Neural progenitor cell (in vitro differentiated cells): ENCODE measurements around the gene PPP2R3C. TPM values are rescaled to one million over a fixed set of nuclear protein-coding genes. Genes with fewer than 3 reads are reported as not detected.

Experiments
- DNase-seq: peaks from one replicate; pipeline ENCODE4 v3.0.0-alpha.2; 2016; ENCODE audit warnings: low spot score
- H2AFZ ChIP-seq: fragments of 200-600 bp; sonication (generic); replicated peaks from 2 replicates; pipeline ENCODE4 v1.6.1; 2016; ENCODE audit warnings: antibody characterized with exemption
- H3F3A ChIP-seq: fragments of 200-600 bp; sonication (generic); 2 replicates; pipeline ENCODE4 v1.6.1; 2016; ENCODE audit warnings: antibody characterized with exemption, low read depth
- H3K27ac ChIP-seq: fragments of 200-600 bp; sonication (generic); 2 replicates; pipeline ENCODE4 v1.5.1; 2016; ENCODE audit warnings: mild to moderate bottlenecking
- H3K27me3 ChIP-seq: fragments of 200-600 bp; sonication (generic); 2 replicates; pipeline ENCODE4 v1.6.1; 2016; ENCODE audit warnings: mild to moderate bottlenecking, moderate library complexity
- H3K36me3 ChIP-seq: fragments of 200-600 bp; sonication (generic); 2 replicates; pipeline ENCODE4 v1.5.1; 2016
- H3K4me1 ChIP-seq: fragments of 200-600 bp; sonication (generic); 2 replicates; pipeline ENCODE4 v1.6.1; 2016; ENCODE audit warnings: mixed run types
- H3K4me2 ChIP-seq: fragments of 200-600 bp; sonication (generic); 2 replicates; pipeline ENCODE4 v1.6.1; 2016
- H3K4me3 ChIP-seq: fragments of 200-600 bp; sonication (generic); 2 replicates; pipeline ENCODE4 v1.5.1; 2016
- H3K79me2 ChIP-seq: fragments of 200-600 bp; sonication (generic); 2 replicates; pipeline ENCODE4 v1.6.1; 2016; ENCODE audit warnings: low read depth
- H3K9ac ChIP-seq: fragments of 200-600 bp; sonication (generic); 2 replicates; pipeline ENCODE4 v1.6.1; 2016
- H3K9me3 ChIP-seq: fragments of 200-600 bp; sonication (generic); 2 replicates; pipeline ENCODE4 v1.5.1; 2016; ENCODE audit warnings: low read depth
- H4K20me1 ChIP-seq: fragments of 200-600 bp; sonication (generic); 2 replicates; pipeline ENCODE4 v1.6.1; 2016; ENCODE audit warnings: low read depth
- H3K27ac Mint-ChIP-seq: 3 replicates; pipeline ENCODE4 v1.8.0; 2021; ENCODE audit warnings: mixed read lengths
- H3K27me3 Mint-ChIP-seq: 2 replicates; pipeline ENCODE4 v1.8.0; 2022; ENCODE audit warnings: low read depth, mild to moderate bottlenecking, inconsistent platforms, moderate library complexity, mixed read lengths; ENCODE audit not compliant: insufficient read depth
- H3K36me3 Mint-ChIP-seq: 3 replicates; pipeline ENCODE4 v1.8.0; 2021; ENCODE audit warnings: mixed read lengths
- H3K4me1 Mint-ChIP-seq: 3 replicates; pipeline ENCODE4 v1.8.0; 2021; ENCODE audit warnings: mixed read lengths
- H3K4me3 Mint-ChIP-seq: 3 replicates; pipeline ENCODE4 v1.8.0; 2021; ENCODE audit warnings: mild to moderate bottlenecking, moderate library complexity, mixed read lengths
- H3K9me3 Mint-ChIP-seq: 3 replicates; pipeline ENCODE4 v1.8.0; 2020; ENCODE audit warnings: mixed read lengths
- EZH2 ChIP-seq: fragments of 200-600 bp; sonication (generic); IDR thresholded peaks from 2 replicates; pipeline ENCODE4 v1.6.1; 2017; ENCODE audit warnings: antibody characterized with exemption, mild to moderate bottlenecking, moderate library complexity
- EZH2phosphoT487 ChIP-seq: fragments of 200-600 bp; sonication (generic); IDR thresholded peaks from 2 replicates; pipeline ENCODE4 v1.6.1; 2017; ENCODE audit warnings: antibody characterized with exemption
- total RNA-seq: library from RNA; depleted of rRNA; stranded (reverse); fragments of >200 nt; gene quantifications from 2 replicates; pipeline ENCODE4 v1.2.3, GENCODE V29; 2015; ENCODE audit warnings: low replicate concordance
- TF ChIP-seq, protein P1 (sequence below): fragments of 200-600 bp; sonication (generic); IDR thresholded peaks from 2 replicates; pipeline ENCODE4 v1.5.1; 2017; ENCODE audit warnings: antibody characterized with exemption, mild to moderate bottlenecking

The PPP2R3C gene
- total RNA-seq, 1 donor from 2014 or later = 67.4 TPM

DNA sequence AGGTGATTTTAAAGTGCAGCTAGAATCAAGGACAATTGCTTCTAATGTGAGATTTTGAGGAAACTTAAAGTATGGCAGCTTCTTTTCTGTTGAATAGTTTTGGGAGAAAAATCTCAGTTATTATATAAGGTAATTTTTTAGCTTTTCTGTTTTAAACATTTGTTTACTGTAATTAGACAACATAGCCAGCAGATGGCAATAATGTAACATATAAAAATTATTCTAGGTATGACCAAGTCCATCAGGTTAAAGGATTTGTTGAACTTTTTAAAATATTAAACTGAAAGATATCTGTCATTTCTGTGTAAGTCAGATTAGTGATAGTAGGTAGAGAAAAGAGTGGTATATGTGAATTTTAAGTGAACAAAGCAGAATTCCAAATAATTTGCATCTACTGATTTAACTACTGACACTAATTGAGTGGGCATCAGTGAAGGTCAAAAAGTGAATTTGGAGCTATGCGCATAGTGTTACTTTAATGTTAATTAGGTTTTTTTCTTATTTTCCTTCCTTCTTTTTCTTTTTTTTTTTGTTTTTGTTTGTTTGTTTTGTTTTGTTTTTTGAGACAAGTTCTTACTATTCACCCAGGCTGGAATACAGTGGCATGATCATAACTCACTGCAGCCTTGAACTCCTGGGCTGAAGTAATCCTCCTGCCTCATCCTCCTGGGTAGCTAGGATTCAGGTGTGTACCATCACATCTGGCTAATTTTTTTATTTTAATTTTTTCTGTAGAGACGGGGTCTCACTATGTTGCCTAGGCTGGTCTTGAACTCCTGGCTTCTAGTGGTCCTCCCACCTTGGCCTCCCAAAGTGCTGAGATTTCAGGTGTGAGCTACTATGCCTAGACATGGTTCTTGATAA lies 19.2 kb upstream of the PPP2R3C start:
- H3K4me1 Mint-ChIP-seq = no peaks in the 10 kb centered on the region
- DNase-seq = no peak
- H3K9ac ChIP-seq = no peak overlapping the region

DNA sequence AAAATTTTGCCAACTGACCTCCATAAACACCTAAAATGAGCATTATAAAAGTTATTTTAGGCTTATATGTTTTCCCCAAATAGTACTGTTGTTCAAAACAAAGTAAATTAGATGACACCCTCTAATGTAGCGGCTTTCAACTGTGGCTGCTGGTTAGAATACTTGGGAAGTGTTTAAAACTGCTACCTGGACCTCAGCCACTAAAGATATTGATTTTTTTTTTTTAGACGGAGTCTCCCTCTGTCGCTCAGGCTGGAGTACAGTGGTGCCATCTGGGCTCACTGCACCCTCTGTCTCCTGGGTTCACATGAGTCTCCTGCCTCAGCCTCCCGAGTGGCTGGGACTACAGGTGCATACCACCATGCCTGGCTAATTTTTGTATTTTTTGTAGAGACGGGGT lies 16.8 kb upstream of the PPP2R3C start:
- Mint-ChIP-seq H3K4me1 (no peaks in the 10 kb centered on the region), H3K27ac (no peak overlapping the region), H3K27me3 (no peaks in the 10 kb centered on the region), H3K4me3 (no peak overlapping the region), H3K9me3 (peaks cover 5% of the 10 kb centered on the region), H3K36me3 (peaks cover 17% of the 10 kb centered on the region)
- Histone ChIP-seq H3K36me3 (no peaks in the 10 kb centered on the region), H3K27me3 (no peaks in the 10 kb centered on the region), H3K9ac (no peak overlapping the region), H3K9me3 (no peaks in the 10 kb centered on the region), H3K27ac (no peak overlapping the region), H3K4me1 (no peaks in the 10 kb centered on the region), H2AFZ (no peak overlapping the region), H3K4me2 (no peak overlapping the region), H3K4me3 (no peak overlapping the region), H3K79me2 (no peaks in the 10 kb centered on the region), H3F3A (no peaks in the 10 kb centered on the region), H4K20me1 (no peaks in the 10 kb centered on the region)
- DNase-seq = no peak
- TF ChIP-seq, protein P1, sequence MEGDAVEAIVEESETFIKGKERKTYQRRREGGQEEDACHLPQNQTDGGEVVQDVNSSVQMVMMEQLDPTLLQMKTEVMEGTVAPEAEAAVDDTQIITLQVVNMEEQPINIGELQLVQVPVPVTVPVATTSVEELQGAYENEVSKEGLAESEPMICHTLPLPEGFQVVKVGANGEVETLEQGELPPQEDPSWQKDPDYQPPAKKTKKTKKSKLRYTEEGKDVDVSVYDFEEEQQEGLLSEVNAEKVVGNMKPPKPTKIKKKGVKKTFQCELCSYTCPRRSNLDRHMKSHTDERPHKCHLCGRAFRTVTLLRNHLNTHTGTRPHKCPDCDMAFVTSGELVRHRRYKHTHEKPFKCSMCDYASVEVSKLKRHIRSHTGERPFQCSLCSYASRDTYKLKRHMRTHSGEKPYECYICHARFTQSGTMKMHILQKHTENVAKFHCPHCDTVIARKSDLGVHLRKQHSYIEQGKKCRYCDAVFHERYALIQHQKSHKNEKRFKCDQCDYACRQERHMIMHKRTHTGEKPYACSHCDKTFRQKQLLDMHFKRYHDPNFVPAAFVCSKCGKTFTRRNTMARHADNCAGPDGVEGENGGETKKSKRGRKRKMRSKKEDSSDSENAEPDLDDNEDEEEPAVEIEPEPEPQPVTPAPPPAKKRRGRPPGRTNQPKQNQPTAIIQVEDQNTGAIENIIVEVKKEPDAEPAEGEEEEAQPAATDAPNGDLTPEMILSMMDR = no peak
- TF ChIP-seq EZH2 = no peak
- no peak for TF ChIP-seq EZH2phosphoT487

More for the DNA sequence above, 19.2 kb upstream of the PPP2R3C start:
- Histone ChIP-seq H3K4me2 (no peak overlapping the region), H4K20me1 (no peaks in the 10 kb centered on the region), H3K79me2 (no peaks in the 10 kb centered on the region), H3K27me3 (no peaks in the 10 kb centered on the region), H2AFZ (no peak overlapping the region), H3K4me1 (no peaks in the 10 kb centered on the region), H3K27ac (no peak overlapping the region), H3F3A (no peaks in the 10 kb centered on the region), H3K9me3 (no peaks in the 10 kb centered on the region), H3K4me3 (no peak overlapping the region), H3K36me3 (no peaks in the 10 kb centered on the region)
- no peaks in the 10 kb centered on the region for H3K9me3 Mint-ChIP-seq
- H3K36me3 Mint-ChIP-seq = peaks cover 2% of the 10 kb centered on the region
- no peaks in the 10 kb centered on the region for H3K27me3 Mint-ChIP-seq
- H3K27ac Mint-ChIP-seq = no peak overlapping the region
- TF ChIP-seq EZH2 (no peak), EZH2phosphoT487 (no peak)
- TF ChIP-seq, protein P1 = no peak
- no peak overlapping the region for H3K4me3 Mint-ChIP-seq

DNA sequence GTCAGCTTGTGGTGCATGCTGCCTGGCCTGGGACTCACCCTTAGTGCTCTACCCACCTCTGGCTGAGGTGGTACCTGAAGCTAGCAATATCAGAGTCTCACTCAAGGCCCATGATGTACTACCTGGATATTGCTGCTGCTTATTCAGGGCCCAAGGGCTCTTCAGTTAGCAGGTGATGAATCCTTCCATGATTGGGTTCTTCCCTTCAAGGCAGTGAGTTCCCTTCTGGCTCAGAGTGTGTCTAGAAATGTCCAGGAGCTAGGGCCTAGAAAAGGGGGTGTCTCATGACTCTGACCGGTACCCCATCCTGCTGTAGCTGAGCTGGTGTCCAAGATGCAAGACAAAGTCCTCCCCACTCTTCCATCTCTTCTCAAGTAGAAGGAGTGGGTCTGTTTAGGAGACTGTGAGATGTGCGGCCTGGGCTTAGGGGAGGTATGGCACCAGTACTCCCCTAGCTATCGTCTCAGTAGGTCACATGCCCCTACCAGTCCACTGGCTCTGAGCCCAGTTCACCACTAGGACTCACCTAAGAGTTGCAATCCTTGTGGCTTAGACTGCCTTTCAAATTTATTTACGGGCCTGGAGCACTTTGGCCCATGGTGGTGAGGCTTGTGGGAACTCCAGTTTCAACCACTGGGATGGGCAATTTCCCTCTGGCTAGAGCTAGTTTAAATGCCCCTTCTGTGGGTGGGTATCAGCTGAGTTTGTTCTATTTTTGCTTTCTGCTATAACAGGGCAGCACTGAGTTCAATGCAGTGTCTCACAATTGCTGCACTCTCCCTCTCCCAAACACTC lies 12.7 kb upstream of the PPP2R3C start:
- peaks cover 14% of the 10 kb centered on the region for H3K79me2 ChIP-seq
- no peak overlapping the region for H3K4me3 ChIP-seq
- no peak overlapping the region for H3K27ac Mint-ChIP-seq
- TF ChIP-seq, protein P1 = no peak
- TF ChIP-seq EZH2 (no peak), EZH2phosphoT487 (no peak)
- no peaks in the 10 kb centered on the region for H3K27me3 ChIP-seq
- no peak overlapping the region for H3K27ac ChIP-seq
- H3K4me1 ChIP-seq = no peaks in the 10 kb centered on the region
- peaks cover 11% of the 10 kb centered on the region for H3K9me3 Mint-ChIP-seq
- no peak overlapping the region for H3K4me2 ChIP-seq
- H3K27me3 Mint-ChIP-seq = no peaks in the 10 kb centered on the region
- H3K36me3 ChIP-seq = no peaks in the 10 kb centered on the region
- H4K20me1 ChIP-seq = no peaks in the 10 kb centered on the region
- no peaks in the 10 kb centered on the region for H3F3A ChIP-seq
- no peak overlapping the region for H3K4me3 Mint-ChIP-seq
- no peak overlapping the region for H2AFZ ChIP-seq
- DNase-seq = no peak
- peaks cover 29% of the 10 kb centered on the region for H3K36me3 Mint-ChIP-seq
- no peaks in the 10 kb centered on the region for H3K4me1 Mint-ChIP-seq
- H3K9ac ChIP-seq = no peak overlapping the region
- no peaks in the 10 kb centered on the region for H3K9me3 ChIP-seq
